A549 (cell line): ENCODE measurements around the gene TMEM119.

Source experiments
- EP300 ChIP-seq, 2 experiments: fragments of >200 bp; sonication (Bioruptor Twin); formaldehyde crosslinking; IDR thresholded peaks; 2 replicates in 1 of 2; 3 replicates in 1 of 2; pipeline ENCODE4 v1.6.1; 2016 to 2017
- NPAS2 ChIP-seq: fragments of 250-450 bp; sonication (Bioruptor Pico); IDR thresholded peaks from 2 replicates; pipeline ENCODE4 v1.8.0; 2022; ENCODE audit warnings: mild to moderate bottlenecking, moderate library complexity, borderline replicate concordance
- TF ChIP-seq, protein P1 (sequence below): fragments of >200 bp; sonication (Bioruptor Twin); formaldehyde crosslinking; IDR thresholded peaks from 3 replicates; pipeline ENCODE4 v1.5.1; 2016

DNA sequence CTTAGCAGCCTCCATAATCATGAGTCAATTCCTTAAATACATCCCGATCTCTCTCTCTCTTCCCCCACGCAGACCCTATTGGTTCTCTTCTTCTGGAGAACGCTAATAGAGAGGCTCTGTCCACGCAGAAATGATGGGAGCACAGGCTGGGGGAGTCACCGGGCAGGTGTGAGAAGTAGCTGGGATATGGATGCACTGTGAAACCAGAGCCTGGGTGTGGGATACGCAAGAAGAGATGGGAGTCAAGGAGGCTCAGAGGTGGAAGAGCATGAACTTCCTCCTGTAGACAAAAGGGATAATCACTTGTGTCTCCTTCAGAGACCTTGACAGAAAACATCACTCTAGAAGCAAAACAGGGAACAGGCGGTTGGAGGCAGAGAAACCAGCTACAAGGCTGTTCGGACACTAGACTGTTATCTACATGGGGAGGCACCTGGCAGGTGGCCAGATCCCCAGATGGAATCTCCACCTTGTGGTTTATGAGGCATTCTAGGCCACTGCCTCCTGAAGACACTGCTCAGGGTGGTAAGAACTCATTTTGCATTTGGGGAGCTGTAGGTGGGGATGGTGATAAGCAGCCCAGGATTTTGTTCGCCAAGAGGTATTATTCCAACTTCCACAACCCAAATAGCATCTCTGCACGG, 43.0 kb upstream of the TMEM119 start:
- TF ChIP-seq, protein P1, sequence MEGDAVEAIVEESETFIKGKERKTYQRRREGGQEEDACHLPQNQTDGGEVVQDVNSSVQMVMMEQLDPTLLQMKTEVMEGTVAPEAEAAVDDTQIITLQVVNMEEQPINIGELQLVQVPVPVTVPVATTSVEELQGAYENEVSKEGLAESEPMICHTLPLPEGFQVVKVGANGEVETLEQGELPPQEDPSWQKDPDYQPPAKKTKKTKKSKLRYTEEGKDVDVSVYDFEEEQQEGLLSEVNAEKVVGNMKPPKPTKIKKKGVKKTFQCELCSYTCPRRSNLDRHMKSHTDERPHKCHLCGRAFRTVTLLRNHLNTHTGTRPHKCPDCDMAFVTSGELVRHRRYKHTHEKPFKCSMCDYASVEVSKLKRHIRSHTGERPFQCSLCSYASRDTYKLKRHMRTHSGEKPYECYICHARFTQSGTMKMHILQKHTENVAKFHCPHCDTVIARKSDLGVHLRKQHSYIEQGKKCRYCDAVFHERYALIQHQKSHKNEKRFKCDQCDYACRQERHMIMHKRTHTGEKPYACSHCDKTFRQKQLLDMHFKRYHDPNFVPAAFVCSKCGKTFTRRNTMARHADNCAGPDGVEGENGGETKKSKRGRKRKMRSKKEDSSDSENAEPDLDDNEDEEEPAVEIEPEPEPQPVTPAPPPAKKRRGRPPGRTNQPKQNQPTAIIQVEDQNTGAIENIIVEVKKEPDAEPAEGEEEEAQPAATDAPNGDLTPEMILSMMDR = no peak
- no peak for TF ChIP-seq NPAS2 (CRISPR knock-in tag)
- no peak for TF ChIP-seq EP300 (IDR thresholded peaks at IDR 0.05)
